ENCODE data around the gene ARPC1A.

GRCh38 chr7:99278180-99278579, 47.5 kb upstream of the ARPC1A start:
- TF ChIP-seq FOXM1 (IDR thresholded peaks at IDR 0.05; ENCODE audit: low read depth) (no peak), GABPA (IDR thresholded peaks at IDR 0.05; ENCODE audit: low read depth) (no peak), ELF1 (IDR thresholded peaks at IDR 0.05) (no peak), CTCF (IDR thresholded peaks at IDR 0.05) (no peak), REST (IDR thresholded peaks at IDR 0.05; ENCODE audit: low read depth, low read length) (no peak), FOXJ3 (CRISPR knock-in tag; IDR thresholded peaks at IDR 0.05) (no peak), EZH2phosphoT487 (IDR thresholded peaks at IDR 0.05; ENCODE audit: borderline replicate concordance, low read depth) (no peak), EP300 (IDR thresholded peaks at IDR 0.05; ENCODE audit: borderline replicate concordance in 1 of 2, low read depth in 1 of 2, low read length in 1 of 2) (no peak), POLR2AphosphoS5 (IDR thresholded peaks at IDR 0.05; ENCODE audit: low read depth, low read length) (no peak), ZBTB33 (IDR thresholded peaks at IDR 0.05; ENCODE audit: borderline replicate concordance, low read depth) (no peak)

Measured in SK-N-SH (cell line).